Colonic mucosa (tissue), 4 donors: ENCODE measurements around the gene TMEM270. TPM values are rescaled to one million over a fixed set of nuclear protein-coding genes. Genes with fewer than 3 reads are reported as not detected.

Source experiments
- DNase-seq: peaks from one replicate; pipeline ENCODE4 v3.0.0-alpha.2; 2020
- H3K27ac ChIP-seq: fragments of 200-600 bp; one replicate; pipeline ENCODE4 v1.8.0; 2021
- H3K27me3 ChIP-seq: fragments of 200-600 bp; one replicate; pipeline ENCODE4 v1.8.0; 2021
- H3K36me3 ChIP-seq: fragments of 200-600 bp; one replicate; pipeline ENCODE4 v1.8.0; 2021
- H3K4me1 ChIP-seq: fragments of 200-600 bp; one replicate; pipeline ENCODE4 v1.8.0; 2021; ENCODE audit warnings: mild to moderate bottlenecking
- H3K4me3 ChIP-seq: fragments of 200-600 bp; one replicate; pipeline ENCODE4 v1.8.0; 2021
- H3K9ac ChIP-seq, 2 donors: one replicate each; pipeline ENCODE4 v1.7.0; 2013; ENCODE audit warnings: control low read depth in 2 of 2, low read depth in 2 of 2, low read length in 2 of 2
- H3K9me3 ChIP-seq: fragments of 200-600 bp; one replicate; pipeline ENCODE4 v1.8.0; 2021
- CTCF ChIP-seq: fragments of 200-600 bp; IDR thresholded peaks from one replicate; pipeline ENCODE4 v1.8.0; 2022; ENCODE audit warnings: antibody characterized with exemption, mild to moderate bottlenecking
- intact Hi-C: fragments of 100-400 bp; cut with DNase I; formaldehyde crosslinking; loops from one replicate; pipeline ENCODE4 v1.14.1; 2022
- total RNA-seq, 2 donors: library from RNA; stranded (reverse); fragmentation: NEBNext Ultra II Directional in 1 of 2; extraction: Animal tissue kit (Norgen Biotek cat#: 25700) in 1 of 2; gene quantifications; one replicate each; pipeline ENCODE4 v1.2.1, GENCODE V29; 2021
- donor health status: healthy.
- donor health status: DM: no; HTN: no; CAD: no.
- donor health status: DM: no; HTN: no; CAD: no.

TMEM270 gene
- total RNA-seq, 2 donors from 2014 or later, result not detected

- H3K9me3 ChIP-seq, result no peaks in the 10 kb centered on the region
- DNase-seq, result no peak
These were observed 43.5 kb downstream of the TMEM270 start for GRCh38 chr7:73904219-73905137.

GRCh38 chr7:73905360-73905759 is 44.4 kb downstream of the TMEM270 start:
- Histone ChIP-seq H3K4me1 (no peaks in the 10 kb centered on the region), H3K36me3 (no peaks in the 10 kb centered on the region), H3K9me3 (no peaks in the 10 kb centered on the region), H3K4me3 (no peak overlapping the region), H3K27ac (no peak overlapping the region), H3K27me3 (no peaks in the 10 kb centered on the region), H3K9ac (no peak overlapping the region)
- intact Hi-C loops, result no loop called here
- no peak for TF ChIP-seq CTCF
- DNase-seq, result no peak

More at GRCh38 chr7:73904219-73905137, 43.5 kb downstream of the TMEM270 start:
- no peak for TF ChIP-seq CTCF
- intact Hi-C loops, result no loop called here
- H3K36me3 ChIP-seq, result no peaks in the 10 kb centered on the region
- H3K4me3 ChIP-seq, result no peak overlapping the region
- no peaks in the 10 kb centered on the region for H3K27me3 ChIP-seq
- H3K27ac ChIP-seq, result no peak overlapping the region
- H3K4me1 ChIP-seq, result no peaks in the 10 kb centered on the region
- no peak overlapping the region for H3K9ac ChIP-seq

- no peak for TF ChIP-seq CTCF
- no peak overlapping the region for H3K4me3 ChIP-seq
- H3K27ac ChIP-seq, result no peak overlapping the region
- H3K9ac ChIP-seq, result no peak overlapping the region
- intact Hi-C loops, result no loop called here
- no peaks in the 10 kb centered on the region for H3K9me3 ChIP-seq
- H3K27me3 ChIP-seq, result no peaks in the 10 kb centered on the region
- DNase-seq, result no peak
- H3K36me3 ChIP-seq, result no peaks in the 10 kb centered on the region
- H3K4me1 ChIP-seq, result no peaks in the 10 kb centered on the region
These were observed 45.9 kb downstream of the TMEM270 start for GRCh38 chr7:73906874-73907273.

DNA sequence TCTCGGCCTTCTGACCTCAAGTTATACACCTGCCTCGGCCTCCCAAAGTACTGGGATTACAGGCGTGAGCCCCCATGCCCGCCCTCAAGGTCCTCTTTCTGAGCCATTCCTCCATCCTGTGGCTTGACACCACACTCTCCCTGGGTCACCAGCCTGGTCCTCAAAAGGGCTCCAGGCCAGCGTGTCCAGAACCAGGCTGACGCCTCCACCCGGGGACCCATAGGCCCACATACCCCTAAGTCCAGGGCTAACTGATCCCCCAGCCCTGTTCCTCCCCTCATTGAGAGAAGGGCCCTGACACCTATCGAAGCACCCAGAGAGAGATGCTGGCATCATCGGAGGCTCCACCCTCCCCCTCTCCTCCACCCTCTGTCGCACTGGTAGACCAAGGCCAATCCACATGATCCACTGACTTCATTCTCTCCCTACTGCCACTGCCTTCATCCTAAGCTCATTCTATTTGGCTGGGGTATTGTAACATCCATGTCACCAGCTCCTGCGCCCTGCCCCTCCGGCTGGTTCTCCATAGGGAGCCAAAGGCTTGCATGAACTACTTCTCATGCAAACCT is 46.7 kb downstream of the TMEM270 start:
- Histone ChIP-seq H3K36me3 (no peaks in the 10 kb centered on the region), H3K4me1 (no peaks in the 10 kb centered on the region), H3K4me3 (no peak overlapping the region), H3K9ac (no peak overlapping the region), H3K9me3 (no peaks in the 10 kb centered on the region), H3K27ac (no peak overlapping the region), H3K27me3 (no peaks in the 10 kb centered on the region)
- no peak for DNase-seq
- TF ChIP-seq CTCF, result no peak
- intact Hi-C loops, result no loop called here

DNA sequence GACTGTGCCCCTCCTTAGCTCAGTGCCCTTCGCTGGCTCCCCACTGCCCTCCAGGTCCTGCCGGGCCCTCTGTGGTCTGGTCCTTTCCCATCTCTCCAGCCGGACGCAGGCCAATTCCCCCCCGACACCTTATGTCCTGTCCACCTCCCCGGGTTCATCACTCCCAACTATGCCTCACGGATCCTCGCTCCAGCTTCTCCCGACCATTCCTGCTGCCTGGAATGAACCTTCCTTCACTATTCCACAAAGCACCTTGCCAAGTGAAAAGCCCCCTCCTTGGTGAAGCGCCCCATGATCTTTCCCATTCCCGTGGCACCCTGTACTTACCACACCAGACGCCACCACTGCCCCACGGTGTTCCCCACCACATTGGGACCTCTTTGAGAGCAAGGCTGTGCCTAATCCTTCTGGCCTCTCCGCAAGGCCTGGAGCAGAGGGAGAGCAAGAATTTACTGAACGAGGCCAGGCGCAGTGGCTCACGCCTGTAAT is 47.2 kb downstream of the TMEM270 start:
- intact Hi-C loops, result no loop called here
- Histone ChIP-seq H3K27me3 (no peaks in the 10 kb centered on the region), H3K4me1 (no peaks in the 10 kb centered on the region), H3K27ac (no peak overlapping the region), H3K9ac (no peak overlapping the region), H3K9me3 (no peaks in the 10 kb centered on the region), H3K36me3 (no peaks in the 10 kb centered on the region), H3K4me3 (no peak overlapping the region)
- TF ChIP-seq CTCF, result no peak
- DNase-seq, result no peak
